Stomach (tissue), 4 donors: ENCODE measurements around the gene CTIF.

Experiments
- POLR2A ChIP-seq, 4 donors: fragments of 450-650 bp; IDR thresholded peaks; one replicate each; pipeline ENCODE4 v1.6.1; 2016; ENCODE audit warnings: antibody characterized with exemption in 4 of 4, control low read depth in 2 of 4, mild to moderate bottlenecking in 1 of 4, moderate library complexity in 1 of 4
- TF ChIP-seq, protein P1 (sequence below), 7 experiments: fragments of 450-650 bp in 4 of 7; fragments of 200-600 bp in 3 of 7; sonication (generic) in 3 of 7; IDR thresholded peaks; one replicate each; pipeline ENCODE4 v1.5.1; 2016 to 2019; ENCODE audit warnings: antibody characterized with exemption in 7 of 7, control low read depth in 2 of 7, mild to moderate bottlenecking in 1 of 7

DNA sequence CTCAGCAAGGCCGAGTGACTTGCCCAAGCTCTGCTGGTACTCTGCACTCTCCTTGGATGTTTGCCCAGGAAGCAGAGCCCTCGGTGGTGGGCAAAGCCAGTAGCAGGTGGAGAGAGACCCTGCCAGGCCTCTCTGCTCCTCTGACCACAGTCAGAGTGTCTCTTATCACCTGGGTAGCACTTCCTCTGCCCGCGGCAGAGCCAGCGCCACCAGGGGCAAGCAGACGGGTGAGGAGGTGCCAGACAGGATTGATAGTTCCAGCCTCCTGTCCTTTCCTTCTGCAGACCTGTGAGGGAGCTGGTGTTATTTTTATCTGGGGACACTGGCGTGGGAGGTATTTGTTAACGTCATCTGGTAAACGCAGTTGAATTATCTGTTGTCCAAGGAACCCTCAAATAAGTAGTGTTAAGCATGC is 259.0 kb downstream of the CTIF start:
- TF ChIP-seq, protein P1, sequence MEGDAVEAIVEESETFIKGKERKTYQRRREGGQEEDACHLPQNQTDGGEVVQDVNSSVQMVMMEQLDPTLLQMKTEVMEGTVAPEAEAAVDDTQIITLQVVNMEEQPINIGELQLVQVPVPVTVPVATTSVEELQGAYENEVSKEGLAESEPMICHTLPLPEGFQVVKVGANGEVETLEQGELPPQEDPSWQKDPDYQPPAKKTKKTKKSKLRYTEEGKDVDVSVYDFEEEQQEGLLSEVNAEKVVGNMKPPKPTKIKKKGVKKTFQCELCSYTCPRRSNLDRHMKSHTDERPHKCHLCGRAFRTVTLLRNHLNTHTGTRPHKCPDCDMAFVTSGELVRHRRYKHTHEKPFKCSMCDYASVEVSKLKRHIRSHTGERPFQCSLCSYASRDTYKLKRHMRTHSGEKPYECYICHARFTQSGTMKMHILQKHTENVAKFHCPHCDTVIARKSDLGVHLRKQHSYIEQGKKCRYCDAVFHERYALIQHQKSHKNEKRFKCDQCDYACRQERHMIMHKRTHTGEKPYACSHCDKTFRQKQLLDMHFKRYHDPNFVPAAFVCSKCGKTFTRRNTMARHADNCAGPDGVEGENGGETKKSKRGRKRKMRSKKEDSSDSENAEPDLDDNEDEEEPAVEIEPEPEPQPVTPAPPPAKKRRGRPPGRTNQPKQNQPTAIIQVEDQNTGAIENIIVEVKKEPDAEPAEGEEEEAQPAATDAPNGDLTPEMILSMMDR (IDR thresholded peaks at IDR 0.05): no peak
- TF ChIP-seq POLR2A (IDR thresholded peaks at IDR 0.05): no peak
